DMS153 treated with DMSO at 0.1 percent for 48 hours (cell line): ENCODE measurements around the gene YWHAQ.
"Not testable (repeated sequence)": the region's sequence is repeated elsewhere in the genome, so short reads cannot be mapped to it uniquely, and the experiment has no call there.

ENCODE experiments used
- DNase-seq: peaks from one replicate; lab custom pipeline; 2025; ENCODE audit not compliant: unreplicated experiment; lab: John Stamatoyannopoulos, UW

Gene YWHAQ

GRCh38 chr2:9631878-9632700 is 1.3 kb upstream of the YWHAQ start:
- no peak for DNase-seq

DNA sequence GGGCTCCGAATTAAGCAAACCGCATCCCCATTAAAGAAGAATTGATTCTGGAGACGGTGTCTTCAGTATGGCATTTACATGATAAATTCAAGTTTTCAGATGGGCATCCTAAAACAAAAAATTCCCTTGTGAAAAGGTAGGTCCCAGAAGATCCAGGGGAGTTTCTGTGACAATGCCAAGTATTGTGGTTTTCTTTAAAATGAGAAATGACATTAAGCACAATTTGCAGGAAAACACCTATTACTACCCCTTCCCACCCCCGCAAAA is 689 bp upstream of the YWHAQ start:
- no peak for DNase-seq

DNA sequence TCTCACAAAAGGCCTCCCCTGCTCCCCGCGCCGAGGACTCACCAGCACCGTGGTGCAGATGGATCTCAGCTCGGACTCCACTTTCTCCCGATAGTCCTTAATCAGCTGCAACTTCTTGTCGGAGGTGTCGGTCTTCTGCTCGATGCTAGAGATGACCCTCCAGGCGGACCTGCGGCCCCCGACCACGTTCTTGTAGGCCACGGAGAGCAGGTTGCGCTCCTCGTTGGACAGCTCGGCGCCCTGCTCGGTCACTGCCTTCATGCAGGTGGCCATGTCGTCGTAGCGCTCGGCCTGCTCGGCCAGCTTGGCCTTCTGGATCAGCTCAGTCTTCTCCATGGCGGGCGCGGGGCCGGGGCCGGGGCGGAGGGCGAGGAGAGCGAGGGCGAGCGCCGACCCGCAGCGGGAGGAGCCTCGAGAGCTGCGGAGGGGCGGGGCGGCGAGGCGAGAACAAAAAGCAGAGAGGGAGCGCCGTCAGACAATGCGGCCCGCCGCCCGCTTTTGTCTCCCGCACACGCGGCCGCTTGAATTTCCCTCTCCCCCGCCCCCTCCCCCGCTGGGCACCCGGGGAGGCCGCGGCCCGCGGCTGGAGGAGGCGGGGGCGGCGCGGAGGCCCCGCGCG is 571 bp downstream of the YWHAQ start:
- peak; percentile 34 for DNase-seq

- DNase-seq: no peak
Measured at GRCh38 chr2:9629222-9630116, 1.3 kb downstream of the YWHAQ start.

- no peak for DNase-seq
Measured at GRCh38 chr2:9627310-9627709, 3.5 kb downstream of the YWHAQ start.

DNA sequence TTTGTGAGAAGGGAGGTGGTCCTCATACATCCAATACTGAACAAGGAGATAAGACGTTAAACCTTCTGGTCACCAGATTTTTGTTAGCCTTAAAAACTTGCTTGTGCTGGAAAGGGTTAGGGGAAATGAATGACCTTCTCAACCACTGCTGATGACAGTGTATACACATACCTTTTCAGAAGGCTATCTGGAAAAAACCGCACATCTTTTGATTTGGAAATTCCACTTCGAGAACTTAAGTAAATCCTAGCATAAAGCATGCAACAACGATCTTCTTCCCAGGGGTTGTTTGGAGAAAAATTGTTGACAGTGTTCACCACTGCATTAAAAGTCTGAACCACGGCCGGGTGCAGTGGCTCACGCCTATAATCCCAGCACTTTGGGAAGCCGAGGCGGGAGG is 7.6 kb downstream of the YWHAQ start:
- no peak for DNase-seq

DNA sequence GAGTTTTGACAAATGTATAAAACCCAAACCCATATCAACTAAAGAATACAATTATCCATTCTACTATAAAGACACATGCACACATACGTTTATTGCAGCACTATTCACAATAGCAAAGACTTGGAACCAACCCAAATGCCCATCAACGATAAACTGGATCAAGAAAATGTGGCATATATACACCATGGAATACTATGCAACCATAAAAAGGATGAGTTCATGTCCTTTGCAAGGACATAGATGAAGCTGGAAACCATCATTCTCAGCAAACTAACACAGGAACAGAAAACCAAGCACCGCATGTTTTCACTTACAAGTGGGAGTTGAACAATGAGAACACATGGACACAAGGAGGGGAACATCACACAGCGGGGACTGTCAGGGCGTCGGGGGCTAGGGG is 9.1 kb downstream of the YWHAQ start:
- DNase-seq: not testable (repeated sequence)

DNA sequence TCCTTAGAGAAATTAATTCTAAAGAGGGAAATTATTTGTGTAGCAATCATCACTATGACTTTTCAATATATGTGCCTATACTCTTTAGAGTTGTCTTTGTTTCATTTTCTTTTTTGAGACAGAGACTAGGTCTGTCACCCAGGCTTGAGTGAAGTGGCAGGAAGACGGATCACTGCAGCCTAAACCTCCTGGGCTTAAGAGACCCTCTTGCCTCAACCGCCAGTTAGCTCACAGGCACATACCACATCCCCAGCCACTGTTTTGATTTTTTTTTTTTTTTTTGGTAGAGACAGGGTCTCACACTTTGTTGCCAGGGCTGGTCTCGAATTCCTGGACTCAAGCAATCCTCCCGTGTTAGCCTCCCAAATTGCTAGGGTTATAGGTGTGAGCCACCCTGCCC is 12.4 kb downstream of the YWHAQ start:
- no peak for DNase-seq

GRCh38 chr2:9617749-9618148 is 13.0 kb downstream of the YWHAQ start:
- no peak for DNase-seq

- DNase-seq: no peak
Measured at GRCh38 chr2:9617296-9617695, 13.5 kb downstream of the YWHAQ start.

- DNase-seq: no peak
Measured at GRCh38 chr2:9614562-9614961, 16.2 kb downstream of the YWHAQ start.

GRCh38 chr2:9613291-9613690 is 17.5 kb downstream of the YWHAQ start:
- DNase-seq: no peak

DNA sequence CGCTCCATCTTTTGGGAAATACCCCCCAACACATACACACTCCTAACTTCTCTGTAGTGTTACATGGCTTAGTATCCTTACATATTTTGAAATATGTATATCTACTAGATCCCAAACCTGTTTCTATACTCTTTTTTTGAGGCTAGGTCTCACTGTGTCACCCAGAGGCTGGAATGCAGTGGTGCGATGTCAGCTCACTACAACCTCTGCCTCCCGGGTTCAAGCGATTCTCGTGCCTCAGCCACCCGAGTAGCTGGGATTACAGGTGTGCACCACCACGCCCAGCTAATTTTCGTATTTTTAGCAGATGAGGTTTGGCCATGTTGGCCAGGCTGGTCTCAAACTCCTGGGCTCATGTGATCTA is 19.3 kb downstream of the YWHAQ start:
- not testable (repeated sequence) for DNase-seq

- no peak for DNase-seq
Measured at GRCh38 chr2:9610781-9611548, 19.8 kb downstream of the YWHAQ start.

DNA sequence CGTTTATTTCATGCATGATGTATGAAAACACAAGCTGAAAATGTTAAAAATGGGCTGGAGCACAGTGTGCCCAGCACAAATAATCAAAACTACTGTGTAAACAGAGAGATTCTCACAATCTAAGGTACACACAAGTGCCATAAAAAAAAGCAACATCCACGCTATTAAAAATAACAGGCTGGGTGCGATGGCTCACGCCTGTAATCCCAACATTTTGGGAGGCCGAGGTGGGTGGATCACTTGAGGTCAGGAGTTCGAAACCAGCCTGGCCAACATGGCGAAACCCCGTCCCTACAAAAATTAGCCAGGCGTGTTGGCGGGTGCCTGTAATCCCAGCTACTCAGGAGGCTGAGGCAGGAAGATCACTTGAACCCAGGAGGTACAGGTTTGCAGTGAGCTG is 22.3 kb downstream of the YWHAQ start:
- not testable (repeated sequence) for DNase-seq

DNA sequence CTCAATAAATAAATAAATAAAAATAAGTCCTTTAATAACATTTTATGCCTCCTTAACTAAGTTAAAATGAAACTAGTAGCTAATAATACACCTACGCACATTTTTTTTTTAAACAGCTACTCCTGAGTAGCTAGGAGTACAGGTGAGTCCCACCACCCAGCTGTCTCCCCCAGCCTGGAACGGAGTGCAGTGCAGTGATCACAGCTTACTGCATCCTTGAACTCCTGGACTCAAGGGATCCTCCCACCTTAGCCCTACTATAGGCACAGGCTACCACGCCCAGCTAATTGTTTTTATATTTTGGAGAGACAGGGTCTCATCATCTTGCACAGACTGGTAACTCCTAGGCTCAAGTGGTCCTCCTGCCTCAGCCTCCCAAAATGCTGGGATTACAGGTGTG is 28.4 kb downstream of the YWHAQ start:
- DNase-seq: no peak

DNA sequence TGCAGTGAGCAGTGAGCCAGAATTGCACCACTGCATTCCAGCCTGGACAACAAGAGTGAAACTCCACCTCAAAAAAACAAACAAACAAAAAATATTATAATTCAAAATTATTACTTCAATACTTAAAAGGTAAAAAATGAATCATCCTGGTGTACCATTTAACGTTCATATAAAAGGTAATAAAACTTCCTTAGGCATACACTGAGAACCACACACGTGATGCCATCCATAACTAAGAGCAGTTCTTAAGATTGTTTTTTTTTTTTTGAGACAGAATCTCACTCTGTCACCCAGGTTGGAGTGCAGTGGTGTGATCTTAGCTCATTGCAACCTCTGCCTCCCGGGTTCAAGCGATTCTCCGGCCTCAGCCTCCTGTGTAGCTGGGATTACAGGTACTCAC is 29.4 kb downstream of the YWHAQ start:
- no peak for DNase-seq

GRCh38 chr2:9599430-9599829 is 31.4 kb downstream of the YWHAQ start:
- no peak for DNase-seq

DNA sequence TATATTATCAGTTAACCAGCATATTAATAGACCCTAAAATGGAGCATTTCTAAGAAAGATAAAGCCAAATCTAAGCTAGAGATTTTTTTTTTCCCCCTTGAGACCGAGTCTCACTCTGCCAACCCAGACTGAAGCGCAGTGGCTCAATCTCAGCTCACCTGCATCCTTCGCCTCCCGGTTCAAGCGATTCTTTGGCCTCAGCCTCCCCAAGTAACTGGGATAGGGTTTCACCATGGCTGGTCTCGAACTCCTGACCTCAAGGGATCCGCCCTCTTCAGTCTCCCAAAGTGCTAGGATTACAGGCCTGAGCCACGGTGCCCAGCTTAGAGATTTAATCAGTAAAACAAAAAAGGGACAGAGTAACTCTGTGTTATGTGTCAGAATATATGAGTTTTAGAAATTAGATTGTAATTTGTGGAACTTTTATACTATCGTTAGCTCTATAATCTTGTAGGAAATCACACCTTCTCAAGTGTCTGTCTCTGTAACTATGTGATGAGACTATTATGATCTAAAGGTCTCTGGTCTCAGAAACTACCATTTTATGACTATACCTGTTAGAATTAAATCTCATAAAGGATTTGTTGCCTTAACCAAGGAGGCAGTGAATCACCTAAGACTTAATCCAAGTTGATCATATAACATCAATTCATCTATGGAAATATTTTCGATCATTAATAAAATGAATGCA is 34.0 kb downstream of the YWHAQ start:
- DNase-seq: no peak

- no peak for DNase-seq
Measured at GRCh38 chr2:9595746-9596145, 35.1 kb downstream of the YWHAQ start.

GRCh38 chr2:9595256-9595655 is 35.5 kb downstream of the YWHAQ start:
- not testable (repeated sequence) for DNase-seq
